ENCODE results near the gene TYRP1.

The TYRP1 gene

DNA sequence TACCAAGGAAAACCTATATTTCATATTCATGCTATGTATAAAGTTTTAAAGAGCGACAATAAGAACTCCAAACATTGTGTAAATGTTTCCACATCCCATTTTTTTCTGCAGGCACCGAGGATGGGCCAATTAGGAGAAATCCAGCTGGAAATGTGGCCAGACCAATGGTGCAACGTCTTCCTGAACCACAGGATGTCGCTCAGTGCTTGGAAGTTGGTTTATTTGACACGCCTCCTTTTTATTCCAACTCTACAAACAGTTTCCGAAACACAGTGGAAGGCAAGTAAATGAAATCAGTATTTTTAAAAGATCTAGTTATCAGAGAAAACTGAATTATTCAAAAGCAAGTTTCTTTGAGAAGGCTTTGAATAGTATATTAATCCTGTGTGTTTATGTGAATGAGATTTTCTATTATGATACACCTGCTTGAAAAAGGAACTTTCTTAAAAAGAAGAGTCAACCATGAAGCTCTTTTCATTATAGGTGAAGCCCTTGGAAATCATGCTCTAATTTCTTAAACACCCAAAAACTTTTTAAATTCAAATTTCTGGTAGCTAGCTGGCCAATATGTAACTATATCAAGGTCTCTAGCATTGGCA lies 9.1 kb downstream of the TYRP1 start:
- H3K36me3 ChIP-seq (ENCODE audit: control insufficient read depth, low read length) = no peaks in the 10 kb centered on the region
- H3K9me3 ChIP-seq (ENCODE audit: control insufficient read depth, insufficient read depth, low read length) = no peaks in the 10 kb centered on the region
- H3K27ac ChIP-seq (ENCODE audit: low read depth, low read length) = no peak overlapping the region
- H3K27me3 ChIP-seq (ENCODE audit: control insufficient read depth, low read length) = no peaks in the 10 kb centered on the region
- H3K4me2 ChIP-seq (ENCODE audit: low read length) = no peak overlapping the region
- H3K79me2 ChIP-seq (ENCODE audit: control insufficient read depth, low read length) = no peaks in the 10 kb centered on the region
- no peak for TF ChIP-seq EZH2phosphoT487 (IDR thresholded peaks at IDR 0.05; ENCODE audit: borderline replicate concordance, low read length)
- TF ChIP-seq, protein P1, sequence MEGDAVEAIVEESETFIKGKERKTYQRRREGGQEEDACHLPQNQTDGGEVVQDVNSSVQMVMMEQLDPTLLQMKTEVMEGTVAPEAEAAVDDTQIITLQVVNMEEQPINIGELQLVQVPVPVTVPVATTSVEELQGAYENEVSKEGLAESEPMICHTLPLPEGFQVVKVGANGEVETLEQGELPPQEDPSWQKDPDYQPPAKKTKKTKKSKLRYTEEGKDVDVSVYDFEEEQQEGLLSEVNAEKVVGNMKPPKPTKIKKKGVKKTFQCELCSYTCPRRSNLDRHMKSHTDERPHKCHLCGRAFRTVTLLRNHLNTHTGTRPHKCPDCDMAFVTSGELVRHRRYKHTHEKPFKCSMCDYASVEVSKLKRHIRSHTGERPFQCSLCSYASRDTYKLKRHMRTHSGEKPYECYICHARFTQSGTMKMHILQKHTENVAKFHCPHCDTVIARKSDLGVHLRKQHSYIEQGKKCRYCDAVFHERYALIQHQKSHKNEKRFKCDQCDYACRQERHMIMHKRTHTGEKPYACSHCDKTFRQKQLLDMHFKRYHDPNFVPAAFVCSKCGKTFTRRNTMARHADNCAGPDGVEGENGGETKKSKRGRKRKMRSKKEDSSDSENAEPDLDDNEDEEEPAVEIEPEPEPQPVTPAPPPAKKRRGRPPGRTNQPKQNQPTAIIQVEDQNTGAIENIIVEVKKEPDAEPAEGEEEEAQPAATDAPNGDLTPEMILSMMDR (IDR thresholded peaks at IDR 0.05; ENCODE audit: low read depth, low read length, poor library complexity, severe bottlenecking) = no peak
- no peaks in the 10 kb centered on the region for H3F3A ChIP-seq (ENCODE audit: control insufficient read depth, insufficient read depth)
- H3K4me1 ChIP-seq (ENCODE audit: control insufficient read depth, low read length) = no peaks in the 10 kb centered on the region
- H4K20me1 ChIP-seq (ENCODE audit: control insufficient read depth, insufficient read depth, low read depth, low read length) = no peaks in the 10 kb centered on the region
- H3K4me3 ChIP-seq (ENCODE audit: low read length) = no peak overlapping the region
- no peaks in the 10 kb centered on the region for H3K9me2 ChIP-seq (replicated peaks; ENCODE audit: control insufficient read depth, low read length)

DNA sequence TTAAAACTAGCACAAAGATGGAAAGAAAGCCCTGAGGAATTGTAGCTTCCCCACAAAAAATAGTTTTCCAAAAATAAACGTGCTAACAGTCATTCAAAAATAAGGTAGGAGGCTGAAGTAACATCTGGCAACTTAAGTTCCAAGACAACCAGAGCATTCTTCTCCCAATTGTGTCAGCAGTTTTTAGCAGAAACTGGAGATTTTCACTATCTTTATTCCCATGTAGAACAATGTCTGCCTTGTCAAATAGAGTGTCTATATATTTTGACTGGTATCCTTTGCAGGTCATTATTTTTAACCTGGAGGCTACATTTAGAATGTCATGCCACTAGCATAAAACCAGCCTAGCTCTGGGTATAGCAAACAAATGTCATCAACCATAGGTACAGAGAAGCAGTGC lies 10.8 kb downstream of the TYRP1 start:
- Histone ChIP-seq H3K36me3 (ENCODE audit: control insufficient read depth, low read length) (no peaks in the 10 kb centered on the region), H3F3A (ENCODE audit: control insufficient read depth, insufficient read depth) (no peaks in the 10 kb centered on the region), H3K9me3 (ENCODE audit: control insufficient read depth, insufficient read depth, low read length) (no peaks in the 10 kb centered on the region), H3K9me2 (replicated peaks; ENCODE audit: control insufficient read depth, low read length) (no peaks in the 10 kb centered on the region), H3K27ac (ENCODE audit: low read depth, low read length) (no peak overlapping the region), H3K4me2 (ENCODE audit: low read length) (no peak overlapping the region), H3K4me3 (ENCODE audit: low read length) (no peak overlapping the region), H4K20me1 (ENCODE audit: control insufficient read depth, insufficient read depth, low read depth, low read length) (no peaks in the 10 kb centered on the region), H3K27me3 (ENCODE audit: control insufficient read depth, low read length) (no peaks in the 10 kb centered on the region), H3K4me1 (ENCODE audit: control insufficient read depth, low read length) (no peaks in the 10 kb centered on the region), H3K79me2 (ENCODE audit: control insufficient read depth, low read length) (no peaks in the 10 kb centered on the region)
- TF ChIP-seq, protein P1 (IDR thresholded peaks at IDR 0.05; ENCODE audit: low read depth, low read length, poor library complexity, severe bottlenecking) = no peak
- no peak for TF ChIP-seq EZH2phosphoT487 (IDR thresholded peaks at IDR 0.05; ENCODE audit: borderline replicate concordance, low read length)

GRCh38 chr9:12705738-12706391 lies 12.7 kb downstream of the TYRP1 start:
- H3K9me3 ChIP-seq (ENCODE audit: control insufficient read depth, insufficient read depth, low read length) = no peaks in the 10 kb centered on the region
- no peaks in the 10 kb centered on the region for H3K9me2 ChIP-seq (replicated peaks; ENCODE audit: control insufficient read depth, low read length)
- no peaks in the 10 kb centered on the region for H3K79me2 ChIP-seq (ENCODE audit: control insufficient read depth, low read length)
- no peak overlapping the region for H3K4me2 ChIP-seq (ENCODE audit: low read length)
- no peaks in the 10 kb centered on the region for H3K36me3 ChIP-seq (ENCODE audit: control insufficient read depth, low read length)
- H3F3A ChIP-seq (ENCODE audit: control insufficient read depth, insufficient read depth) = no peaks in the 10 kb centered on the region
- no peaks in the 10 kb centered on the region for H3K4me1 ChIP-seq (ENCODE audit: control insufficient read depth, low read length)
- no peaks in the 10 kb centered on the region for H4K20me1 ChIP-seq (ENCODE audit: control insufficient read depth, insufficient read depth, low read depth, low read length)
- no peak overlapping the region for H3K27ac ChIP-seq (ENCODE audit: low read depth, low read length)
- H3K27me3 ChIP-seq (ENCODE audit: control insufficient read depth, low read length) = no peaks in the 10 kb centered on the region
- TF ChIP-seq, protein P1 (IDR thresholded peaks at IDR 0.05; ENCODE audit: low read depth, low read length, poor library complexity, severe bottlenecking) = no peak
- TF ChIP-seq EZH2phosphoT487 (IDR thresholded peaks at IDR 0.05; ENCODE audit: borderline replicate concordance, low read length) = no peak
- H3K4me3 ChIP-seq (ENCODE audit: low read length) = no peak overlapping the region
